WI38 (cell line): Measurements from ENCODE around the gene PCDH1.

Experiments
- H3K4me3 ChIP-seq: 2 replicates; pipeline ENCODE4 v1.5.1; 2011; ENCODE audit warnings: low read depth, mild to moderate bottlenecking, control low read depth, low read length
- CTCF ChIP-seq: IDR thresholded peaks from 2 replicates; pipeline ENCODE4 v1.5.1; 2012; ENCODE audit warnings: low read depth, mild to moderate bottlenecking, control low read depth, low read length

Gene PCDH1

GRCh38 chr5:141878186-141878710, at the start of gene PCDH1:
Gene PCDH1 (minus strand): TSS chr5:141878410. CDS start chr5:141878262, 148 bp downstream.
- H3K4me3 ChIP-seq = peak within 1 kb of the TSS; percentile 50
- TF ChIP-seq CTCF = no peak

DNA sequence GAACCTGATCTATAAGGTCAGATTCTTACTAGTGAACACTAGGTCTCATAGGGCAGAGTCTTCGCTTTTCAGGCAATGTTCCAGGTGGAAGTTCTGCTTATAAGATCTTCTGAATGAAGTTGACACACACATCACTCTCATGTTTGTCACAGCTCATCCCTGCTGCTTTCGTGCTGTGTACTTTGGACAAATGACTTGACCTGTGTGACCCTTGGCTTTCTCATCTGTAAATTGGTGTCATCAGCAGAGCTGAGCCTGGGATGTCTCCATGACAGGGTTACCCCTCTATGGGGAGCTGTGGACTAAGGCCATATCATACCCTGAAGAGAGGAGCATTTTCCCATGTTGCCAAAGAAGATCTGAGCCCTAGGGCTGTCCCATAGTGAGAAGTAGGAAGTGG, 48.2 kb upstream of the PCDH1 start:
- TF ChIP-seq CTCF = no peak
- no peak overlapping the region for H3K4me3 ChIP-seq

- TF ChIP-seq CTCF = no peak
- peak within 1 kb of the TSS; percentile 85 for H3K4me3 ChIP-seq
Measured at GRCh38 chr5:141923448-141924313, 45.5 kb upstream of the PCDH1 start, which contains the start of gene DELE1. Gene DELE1 (plus strand): TSS chr5:141923871. CDS start chr5:141923942, 71 bp downstream.

DNA sequence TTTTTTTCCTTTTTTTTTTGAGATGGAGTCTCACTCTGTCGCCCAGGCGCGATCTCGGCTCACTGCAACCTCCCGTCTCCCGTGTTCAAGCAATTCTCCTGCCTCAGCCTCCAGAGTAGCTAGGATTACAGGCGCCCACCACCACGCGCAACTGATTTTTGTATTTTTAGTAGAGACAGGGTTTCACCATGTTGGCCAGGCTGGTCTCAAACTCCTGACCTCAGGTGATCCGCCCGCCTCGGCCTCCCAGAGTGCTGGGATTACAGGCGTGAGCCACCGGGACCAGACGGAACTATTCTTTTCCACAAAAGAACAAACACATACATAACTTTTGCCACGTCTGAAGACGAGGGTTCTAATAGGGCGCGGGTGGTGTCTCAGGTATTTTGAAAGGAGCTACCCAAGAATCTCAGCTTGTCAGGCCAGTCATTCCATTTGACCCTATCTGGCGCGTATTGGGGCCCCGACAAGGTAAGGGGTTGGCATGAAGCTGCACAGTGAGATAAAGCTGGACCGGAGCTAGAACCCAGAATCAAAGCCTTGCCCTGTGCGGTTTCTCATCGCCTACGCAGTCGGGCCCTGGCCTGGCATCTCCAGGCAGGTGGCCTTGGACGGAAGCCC, 44.7 kb upstream of the PCDH1 start:
- peak overlapping the region; percentile 85 for H3K4me3 ChIP-seq

DNA sequence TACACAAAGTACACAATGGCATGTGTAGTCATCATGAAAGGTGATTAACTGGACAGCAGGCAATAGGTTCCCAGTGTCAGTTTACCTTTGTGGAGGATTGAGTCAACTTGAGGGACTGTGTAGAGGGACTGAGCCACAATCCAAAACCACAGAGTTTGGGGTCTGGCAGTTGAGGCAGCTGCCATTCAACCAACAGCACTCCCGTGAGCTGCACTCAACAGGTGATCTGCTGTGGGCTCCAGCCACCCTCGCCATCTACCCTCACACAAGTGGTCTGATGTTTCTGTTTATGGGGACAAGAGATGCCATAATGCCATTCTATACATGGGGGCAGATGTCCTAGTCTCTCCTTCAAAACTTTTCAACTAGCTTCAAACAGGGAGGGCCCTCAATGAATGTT, 42.6 kb upstream of the PCDH1 start:
- no peak for TF ChIP-seq CTCF
- no peak overlapping the region for H3K4me3 ChIP-seq

GRCh38 chr5:141919218-141920119, 41.3 kb upstream of the PCDH1 start:
- H3K4me3 ChIP-seq = no peak overlapping the region
- no peak for TF ChIP-seq CTCF

DNA sequence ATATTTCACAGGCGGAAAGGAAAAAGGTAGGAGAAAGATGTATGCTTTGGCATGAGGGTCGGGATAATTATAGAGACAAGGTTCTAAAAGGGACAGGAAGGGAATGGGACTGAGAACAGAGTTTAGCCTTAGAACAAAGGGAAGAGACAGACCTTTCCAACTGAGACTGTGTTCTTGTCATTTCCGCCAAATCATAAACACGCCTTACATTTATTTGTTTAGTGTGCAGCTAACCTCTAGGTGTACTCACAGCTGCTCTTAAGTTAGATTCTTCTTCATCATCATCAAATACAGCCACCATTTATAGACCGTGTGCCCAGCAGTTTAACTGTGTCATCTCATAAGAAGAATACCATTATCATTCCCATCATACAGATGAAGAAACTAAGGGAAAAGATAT, 39.5 kb upstream of the PCDH1 start:
- no peak overlapping the region for H3K4me3 ChIP-seq
- no peak for TF ChIP-seq CTCF
